ENCODE data around the gene NPIPB8.
A peak's percentile ranks its signal among the peaks of the same experiment; 100 is the strongest.
"Not testable (repeated sequence)": the region's sequence is repeated elsewhere in the genome, so short reads cannot be mapped to it uniquely, and the experiment has no call there.

Gene NPIPB8

GRCh38 chr16:28636093-28636823 is 1.6 kb upstream of the NPIPB8 start:
- not testable (repeated sequence) for DNase-seq (ENCODE audit: low spot score in 2 of 2); H3K4me3 Mint-ChIP-seq; H3K27ac Mint-ChIP-seq; ATAC-seq (ENCODE audit: low read depth); H3K36me3 Mint-ChIP-seq; H3K4me1 Mint-ChIP-seq; H3K27me3 Mint-ChIP-seq; H3K9me3 Mint-ChIP-seq

GRCh38 chr16:28638359-28638758 is 494 bp downstream of the NPIPB8 start:
- not testable (repeated sequence) for DNase-seq (ENCODE audit: low spot score in 2 of 2); H3K36me3 Mint-ChIP-seq; H3K4me1 Mint-ChIP-seq; H3K9me3 Mint-ChIP-seq; H3K4me3 Mint-ChIP-seq; H3K27me3 Mint-ChIP-seq; H3K27ac Mint-ChIP-seq; ATAC-seq (ENCODE audit: low read depth)

- not testable (repeated sequence) for H3K36me3 Mint-ChIP-seq; H3K27me3 Mint-ChIP-seq; H3K4me3 Mint-ChIP-seq; H3K27ac Mint-ChIP-seq; DNase-seq (ENCODE audit: low spot score in 2 of 2); H3K4me1 Mint-ChIP-seq; ATAC-seq (ENCODE audit: low read depth); H3K9me3 Mint-ChIP-seq
Measured at GRCh38 chr16:28639959-28640358, 2.1 kb downstream of the NPIPB8 start.

GRCh38 chr16:28666264-28666663 is 28.4 kb downstream of the NPIPB8 start:
- H3K9me3 Mint-ChIP-seq; H3K36me3 Mint-ChIP-seq; H3K4me3 Mint-ChIP-seq; H3K4me1 Mint-ChIP-seq; DNase-seq (ENCODE audit: low spot score in 2 of 2); ATAC-seq (ENCODE audit: low read depth); H3K27ac Mint-ChIP-seq; H3K27me3 Mint-ChIP-seq: not testable (repeated sequence)

- not testable (repeated sequence) for H3K4me3 Mint-ChIP-seq; H3K27ac Mint-ChIP-seq; DNase-seq (ENCODE audit: low spot score in 2 of 2); H3K36me3 Mint-ChIP-seq; ATAC-seq (ENCODE audit: low read depth); H3K4me1 Mint-ChIP-seq; H3K9me3 Mint-ChIP-seq; H3K27me3 Mint-ChIP-seq
Measured at GRCh38 chr16:28667480-28667879, 29.6 kb downstream of the NPIPB8 start.

- not testable (repeated sequence) for DNase-seq (ENCODE audit: low spot score in 2 of 2); ATAC-seq (ENCODE audit: low read depth); H3K27me3 Mint-ChIP-seq; H3K4me1 Mint-ChIP-seq; H3K27ac Mint-ChIP-seq; H3K9me3 Mint-ChIP-seq; H3K36me3 Mint-ChIP-seq; H3K4me3 Mint-ChIP-seq
Measured at GRCh38 chr16:28668199-28668598, 30.3 kb downstream of the NPIPB8 start.

- DNase-seq (ENCODE audit: low spot score in 2 of 2); H3K9me3 Mint-ChIP-seq; H3K4me1 Mint-ChIP-seq; H3K36me3 Mint-ChIP-seq; H3K4me3 Mint-ChIP-seq; H3K27me3 Mint-ChIP-seq; H3K27ac Mint-ChIP-seq: not testable (repeated sequence)
- peak; percentile 87 for ATAC-seq (ENCODE audit: low read depth)
Measured at GRCh38 chr16:28688327-28688952, 50.6 kb downstream of the NPIPB8 start.

GRCh38 chr16:28689425-28689824 is 51.6 kb downstream of the NPIPB8 start:
- not testable (repeated sequence) for H3K27ac Mint-ChIP-seq; H3K4me1 Mint-ChIP-seq; ATAC-seq (ENCODE audit: low read depth)

GRCh38 chr16:28691722-28692121 is 53.9 kb downstream of the NPIPB8 start:
- not testable (repeated sequence) for H3K36me3 Mint-ChIP-seq, H3K9me3 Mint-ChIP-seq

More at GRCh38 chr16:28689425-28689824, 51.6 kb downstream of the NPIPB8 start:
- H3K36me3 Mint-ChIP-seq; H3K27me3 Mint-ChIP-seq; H3K9me3 Mint-ChIP-seq; DNase-seq (ENCODE audit: low spot score in 2 of 2); H3K4me3 Mint-ChIP-seq: not testable (repeated sequence)

GRCh38 chr16:28693257-28693950 is 55.5 kb downstream of the NPIPB8 start:
- not testable (repeated sequence) for H3K27ac Mint-ChIP-seq; H3K36me3 Mint-ChIP-seq; H3K4me1 Mint-ChIP-seq; DNase-seq (ENCODE audit: low spot score in 2 of 2); H3K9me3 Mint-ChIP-seq; ATAC-seq (ENCODE audit: low read depth); H3K4me3 Mint-ChIP-seq; H3K27me3 Mint-ChIP-seq

More at GRCh38 chr16:28691722-28692121, 53.9 kb downstream of the NPIPB8 start:
- H3K27me3 Mint-ChIP-seq; H3K4me1 Mint-ChIP-seq; H3K27ac Mint-ChIP-seq; DNase-seq (ENCODE audit: low spot score in 2 of 2); H3K4me3 Mint-ChIP-seq: not testable (repeated sequence)
- ATAC-seq (ENCODE audit: low read depth) = peak; percentile 51

- not testable (repeated sequence) for H3K27me3 Mint-ChIP-seq; ATAC-seq (ENCODE audit: low read depth); H3K27ac Mint-ChIP-seq; H3K4me3 Mint-ChIP-seq; H3K36me3 Mint-ChIP-seq; DNase-seq (ENCODE audit: low spot score in 2 of 2); H3K4me1 Mint-ChIP-seq; H3K9me3 Mint-ChIP-seq
Measured at GRCh38 chr16:28699792-28700191, 61.9 kb downstream of the NPIPB8 start.

GRCh38 chr16:28700349-28700748 is 62.5 kb downstream of the NPIPB8 start:
- not testable (repeated sequence) for DNase-seq (ENCODE audit: low spot score in 2 of 2); H3K4me1 Mint-ChIP-seq; H3K9me3 Mint-ChIP-seq; H3K4me3 Mint-ChIP-seq; ATAC-seq (ENCODE audit: low read depth); H3K27me3 Mint-ChIP-seq; H3K36me3 Mint-ChIP-seq; H3K27ac Mint-ChIP-seq

- DNase-seq (ENCODE audit: low spot score in 2 of 2); H3K27ac Mint-ChIP-seq; H3K27me3 Mint-ChIP-seq; H3K4me3 Mint-ChIP-seq; H3K36me3 Mint-ChIP-seq; H3K4me1 Mint-ChIP-seq; ATAC-seq (ENCODE audit: low read depth); H3K9me3 Mint-ChIP-seq: not testable (repeated sequence)
Measured at GRCh38 chr16:28701384-28701783, 63.5 kb downstream of the NPIPB8 start.

- DNase-seq (ENCODE audit: low spot score in 2 of 2); H3K27ac Mint-ChIP-seq; ATAC-seq (ENCODE audit: low read depth); H3K27me3 Mint-ChIP-seq; H3K4me3 Mint-ChIP-seq; H3K36me3 Mint-ChIP-seq; H3K4me1 Mint-ChIP-seq; H3K9me3 Mint-ChIP-seq: not testable (repeated sequence)
Measured at GRCh38 chr16:28704246-28704645, 66.4 kb downstream of the NPIPB8 start.

Measured in memory B cell (primary cell).